Neural cell (in vitro differentiated cells): ENCODE results near the gene COG5. TPM values are rescaled to one million over a fixed set of nuclear protein-coding genes. Genes with fewer than 3 reads are reported as not detected.

ENCODE experiments used
- H2AFZ ChIP-seq: fragments of 200-600, 300-800 bp; sonication (generic), shearing (Covaris generic); 2 replicates; pipeline ENCODE4 v1.6.0; 2014; ENCODE audit warnings: low read depth, mild to moderate bottlenecking, antibody characterized with exemption, low read length, moderate library complexity
- H3F3A ChIP-seq: fragments of 200-600 bp; shearing (Covaris generic); 2 replicates; pipeline ENCODE4 v1.6.1; 2016; ENCODE audit warnings: mild to moderate bottlenecking, moderate library complexity, mixed read lengths, antibody characterized with exemption, low read length; ENCODE audit not compliant: insufficient read depth, poor library complexity, severe bottlenecking
- H3K27ac ChIP-seq: fragments of 200-600, 300-800 bp; sonication (generic), shearing (Covaris generic); 2 replicates; pipeline ENCODE4 v1.5.1; 2014; ENCODE audit warnings: mild to moderate bottlenecking, low read length, moderate library complexity
- H3K27me3 ChIP-seq: fragments of 300-800, 200-600 bp; sonication (generic), shearing (Covaris generic); 2 replicates; pipeline ENCODE4 v1.6.0; 2014; ENCODE audit warnings: mild to moderate bottlenecking, low read depth, low read length, moderate library complexity; ENCODE audit not compliant: insufficient read depth
- H3K36me3 ChIP-seq: fragments of 300-800, 200-600 bp; sonication (generic), shearing (Covaris generic); 2 replicates; pipeline ENCODE4 v1.5.1; 2014; ENCODE audit warnings: mild to moderate bottlenecking, antibody characterized with exemption, low read length, moderate library complexity; ENCODE audit not compliant: insufficient read depth
- H3K4me2 ChIP-seq: fragments of 300-800, 200-600 bp; sonication (generic), shearing (Covaris generic); 2 replicates; pipeline ENCODE4 v1.6.0; 2014; ENCODE audit warnings: mild to moderate bottlenecking, low read length
- H3K4me3 ChIP-seq: fragments of 300-800, 200-600 bp; sonication (generic), shearing (Covaris generic); 2 replicates; pipeline ENCODE4 v1.5.1; 2014; ENCODE audit warnings: mild to moderate bottlenecking, low read length, moderate library complexity
- H3K79me2 ChIP-seq: fragments of 200-600 bp; shearing (Covaris generic); replicated peaks from 2 replicates; pipeline ENCODE4 v1.6.0; 2014; ENCODE audit warnings: mild to moderate bottlenecking, low read length, moderate library complexity; ENCODE audit not compliant: insufficient read depth
- H3K9ac ChIP-seq: fragments of 300-800, 200-600 bp; sonication (generic), shearing (Covaris generic); 2 replicates; pipeline ENCODE4 v1.6.1; 2016; ENCODE audit warnings: mild to moderate bottlenecking, low read length, mixed read lengths
- H3K9me2 ChIP-seq: fragments of 200-600 bp; shearing (Covaris generic); 2 replicates; pipeline ENCODE4 v1.6.1; 2016; ENCODE audit warnings: mild to moderate bottlenecking, low read length, mixed read lengths; ENCODE audit not compliant: insufficient read depth
- H3K9me3 ChIP-seq: fragments of 200-600, 300-800 bp; sonication (generic), shearing (Covaris generic); 2 replicates; pipeline ENCODE4 v1.6.1; 2016; ENCODE audit warnings: mild to moderate bottlenecking, mixed run types, low read length, moderate library complexity, mixed read lengths
- H4K20me1 ChIP-seq: fragments of 200-600 bp; shearing (Covaris generic); 2 replicates; pipeline ENCODE4 v1.6.1; 2016; ENCODE audit warnings: mild to moderate bottlenecking, mixed run types; ENCODE audit not compliant: insufficient read depth
- EP300 ChIP-seq: fragments of 450-650 bp; conservative IDR thresholded peaks from 2 replicates; pipeline ENCODE4 v1.6.1; 2014; ENCODE audit warnings: antibody characterized with exemption, mild to moderate bottlenecking, moderate library complexity; ENCODE audit not compliant: poor library complexity, severe bottlenecking
- EZH2 ChIP-seq: fragments of 200-600, 300-800 bp; shearing (Covaris generic), sonication (generic); IDR thresholded peaks from 2 replicates; pipeline ENCODE4 v1.6.1; 2014; ENCODE audit warnings: antibody characterized with exemption, low read length, borderline replicate concordance, mild to moderate bottlenecking; ENCODE audit not compliant: insufficient read depth, poor library complexity, severe bottlenecking
- MXI1 ChIP-seq: fragments of 450-650 bp; conservative IDR thresholded peaks from 2 replicates; pipeline ENCODE4 v1.6.1; 2014; ENCODE audit warnings: antibody characterized with exemption, mild to moderate bottlenecking; ENCODE audit not compliant: poor library complexity, severe bottlenecking
- POLR2AphosphoS5 ChIP-seq: IDR thresholded peaks from 2 replicates; pipeline ENCODE4 v1.6.1; 2012
- RAD21 ChIP-seq: fragments of 450-650 bp; conservative IDR thresholded peaks from 2 replicates; pipeline ENCODE4 v1.6.1; 2014; ENCODE audit warnings: antibody characterized with exemption, mild to moderate bottlenecking, moderate library complexity
- SMC3 ChIP-seq: fragments of 450-650 bp; conservative IDR thresholded peaks from 2 replicates; pipeline ENCODE4 v1.6.1; 2014; ENCODE audit warnings: antibody characterized with exemption, mild to moderate bottlenecking, moderate library complexity; ENCODE audit not compliant: poor library complexity
- TAF1 ChIP-seq: IDR thresholded peaks from 2 replicates; pipeline ENCODE4 v1.6.1; 2012; ENCODE audit warnings: low read depth
- polyA plus RNA-seq: library from polyadenylated mRNA; depleted of rRNA; stranded (reverse); fragments of >200 nt; gene quantifications from 2 replicates; pipeline ENCODE4 v1.2.3, GENCODE V29; 2014
- TF ChIP-seq, protein P1 (sequence below): IDR thresholded peaks from 2 replicates; pipeline ENCODE4 v1.6.1; 2012; ENCODE audit warnings: borderline replicate concordance
- TF ChIP-seq, protein P2 (sequence below): fragments of 450-650 bp; IDR thresholded peaks from 2 replicates; pipeline ENCODE4 v1.5.1; 2014; ENCODE audit warnings: antibody characterized with exemption, mild to moderate bottlenecking, moderate library complexity; ENCODE audit not compliant: poor library complexity, severe bottlenecking

COG5 gene
- polyA plus RNA-seq, 1 donor from 2014 or later = 13.3 TPM

GRCh38 chr7:107262857-107263256, 300.9 kb downstream of the COG5 start:
- H3K9me2 ChIP-seq = no peaks in the 10 kb centered on the region
- no peaks in the 10 kb centered on the region for H4K20me1 ChIP-seq
- H3K27me3 ChIP-seq = no peaks in the 10 kb centered on the region
- H3K4me3 ChIP-seq = no peak overlapping the region
- no peak overlapping the region for H2AFZ ChIP-seq
- no peak overlapping the region for H3K27ac ChIP-seq
- H3K79me2 ChIP-seq = no peaks in the 10 kb centered on the region
- no peak overlapping the region for H3K4me2 ChIP-seq
- TF ChIP-seq SMC3 (no peak), EZH2 (no peak), RAD21 (no peak)
- H3F3A ChIP-seq = no peaks in the 10 kb centered on the region
- no peaks in the 10 kb centered on the region for H3K9me3 ChIP-seq
- no peaks in the 10 kb centered on the region for H3K36me3 ChIP-seq
- no peak overlapping the region for H3K9ac ChIP-seq

DNA sequence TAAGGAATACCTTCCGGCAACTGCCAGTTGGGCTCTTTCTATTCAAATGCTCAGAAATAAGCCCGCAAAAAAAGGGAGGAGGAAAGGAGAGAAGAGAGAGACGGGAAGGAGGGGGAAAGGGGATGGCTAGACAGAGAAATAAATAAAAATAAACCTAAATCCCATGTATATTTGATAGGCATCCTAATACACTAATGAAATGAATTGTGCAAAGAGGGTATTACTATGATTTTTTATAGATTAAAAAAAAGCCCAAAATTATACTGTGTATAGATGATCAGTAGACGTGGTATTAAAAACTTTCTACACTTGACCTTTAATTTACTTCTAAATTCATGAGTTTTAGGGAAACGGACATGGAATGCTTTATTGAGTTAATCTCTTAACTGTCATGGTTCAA, 305.0 kb downstream of the COG5 start:
- Histone ChIP-seq H3F3A (no peaks in the 10 kb centered on the region), H3K9me3 (no peaks in the 10 kb centered on the region), H3K4me3 (no peak overlapping the region), H3K27me3 (no peaks in the 10 kb centered on the region), H4K20me1 (no peaks in the 10 kb centered on the region), H3K9me2 (no peaks in the 10 kb centered on the region), H2AFZ (no peak overlapping the region), H3K4me2 (no peak overlapping the region), H3K27ac (no peak overlapping the region), H3K79me2 (no peaks in the 10 kb centered on the region), H3K36me3 (no peaks in the 10 kb centered on the region), H3K9ac (no peak overlapping the region)
- TF ChIP-seq EP300 (no peak), RAD21 (no peak), SMC3 (no peak), MXI1 (no peak), TAF1 (no peak), POLR2AphosphoS5 (no peak), EZH2 (no peak)
- TF ChIP-seq, protein P1, sequence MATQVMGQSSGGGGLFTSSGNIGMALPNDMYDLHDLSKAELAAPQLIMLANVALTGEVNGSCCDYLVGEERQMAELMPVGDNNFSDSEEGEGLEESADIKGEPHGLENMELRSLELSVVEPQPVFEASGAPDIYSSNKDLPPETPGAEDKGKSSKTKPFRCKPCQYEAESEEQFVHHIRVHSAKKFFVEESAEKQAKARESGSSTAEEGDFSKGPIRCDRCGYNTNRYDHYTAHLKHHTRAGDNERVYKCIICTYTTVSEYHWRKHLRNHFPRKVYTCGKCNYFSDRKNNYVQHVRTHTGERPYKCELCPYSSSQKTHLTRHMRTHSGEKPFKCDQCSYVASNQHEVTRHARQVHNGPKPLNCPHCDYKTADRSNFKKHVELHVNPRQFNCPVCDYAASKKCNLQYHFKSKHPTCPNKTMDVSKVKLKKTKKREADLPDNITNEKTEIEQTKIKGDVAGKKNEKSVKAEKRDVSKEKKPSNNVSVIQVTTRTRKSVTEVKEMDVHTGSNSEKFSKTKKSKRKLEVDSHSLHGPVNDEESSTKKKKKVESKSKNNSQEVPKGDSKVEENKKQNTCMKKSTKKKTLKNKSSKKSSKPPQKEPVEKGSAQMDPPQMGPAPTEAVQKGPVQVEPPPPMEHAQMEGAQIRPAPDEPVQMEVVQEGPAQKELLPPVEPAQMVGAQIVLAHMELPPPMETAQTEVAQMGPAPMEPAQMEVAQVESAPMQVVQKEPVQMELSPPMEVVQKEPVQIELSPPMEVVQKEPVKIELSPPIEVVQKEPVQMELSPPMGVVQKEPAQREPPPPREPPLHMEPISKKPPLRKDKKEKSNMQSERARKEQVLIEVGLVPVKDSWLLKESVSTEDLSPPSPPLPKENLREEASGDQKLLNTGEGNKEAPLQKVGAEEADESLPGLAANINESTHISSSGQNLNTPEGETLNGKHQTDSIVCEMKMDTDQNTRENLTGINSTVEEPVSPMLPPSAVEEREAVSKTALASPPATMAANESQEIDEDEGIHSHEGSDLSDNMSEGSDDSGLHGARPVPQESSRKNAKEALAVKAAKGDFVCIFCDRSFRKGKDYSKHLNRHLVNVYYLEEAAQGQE = no peak
- TF ChIP-seq, protein P2, sequence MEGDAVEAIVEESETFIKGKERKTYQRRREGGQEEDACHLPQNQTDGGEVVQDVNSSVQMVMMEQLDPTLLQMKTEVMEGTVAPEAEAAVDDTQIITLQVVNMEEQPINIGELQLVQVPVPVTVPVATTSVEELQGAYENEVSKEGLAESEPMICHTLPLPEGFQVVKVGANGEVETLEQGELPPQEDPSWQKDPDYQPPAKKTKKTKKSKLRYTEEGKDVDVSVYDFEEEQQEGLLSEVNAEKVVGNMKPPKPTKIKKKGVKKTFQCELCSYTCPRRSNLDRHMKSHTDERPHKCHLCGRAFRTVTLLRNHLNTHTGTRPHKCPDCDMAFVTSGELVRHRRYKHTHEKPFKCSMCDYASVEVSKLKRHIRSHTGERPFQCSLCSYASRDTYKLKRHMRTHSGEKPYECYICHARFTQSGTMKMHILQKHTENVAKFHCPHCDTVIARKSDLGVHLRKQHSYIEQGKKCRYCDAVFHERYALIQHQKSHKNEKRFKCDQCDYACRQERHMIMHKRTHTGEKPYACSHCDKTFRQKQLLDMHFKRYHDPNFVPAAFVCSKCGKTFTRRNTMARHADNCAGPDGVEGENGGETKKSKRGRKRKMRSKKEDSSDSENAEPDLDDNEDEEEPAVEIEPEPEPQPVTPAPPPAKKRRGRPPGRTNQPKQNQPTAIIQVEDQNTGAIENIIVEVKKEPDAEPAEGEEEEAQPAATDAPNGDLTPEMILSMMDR = no peak

GRCh38 chr7:107255602-107256001, 308.1 kb downstream of the COG5 start:
- Histone ChIP-seq H3K4me2 (no peak overlapping the region), H3K9me3 (no peaks in the 10 kb centered on the region), H4K20me1 (no peaks in the 10 kb centered on the region), H2AFZ (no peak overlapping the region), H3K9ac (no peak overlapping the region), H3K9me2 (no peaks in the 10 kb centered on the region), H3K27me3 (no peaks in the 10 kb centered on the region), H3F3A (no peaks in the 10 kb centered on the region), H3K36me3 (no peaks in the 10 kb centered on the region), H3K27ac (no peak overlapping the region), H3K79me2 (no peaks in the 10 kb centered on the region), H3K4me3 (no peak overlapping the region)
- TF ChIP-seq TAF1 (no peak), EP300 (no peak), SMC3 (no peak), MXI1 (no peak), RAD21 (no peak), POLR2AphosphoS5 (no peak), EZH2 (no peak)
- TF ChIP-seq, protein P2 = no peak
- TF ChIP-seq, protein P1 = no peak
